Measurements from ENCODE around the gene DARS1.
A peak's percentile ranks its signal among the peaks of the same experiment; 100 is the strongest.

Gene DARS1

GRCh38 chr2:135985018-135985825 is at the start of gene DARS1:
Gene DARS1, minus strand, starts transcription at chr2:135985626. Its CDS starts 158 bp downstream, at chr2:135985468.
- DNase-seq (ENCODE audit: low spot score), result peak; percentile 95

GRCh38 chr2:136034629-136035028 is 49.2 kb upstream of the DARS1 start:
- no peak for DNase-seq (ENCODE audit: low spot score)

- no peak for DNase-seq (ENCODE audit: low spot score)
These were observed 47.5 kb upstream of the DARS1 start for GRCh38 chr2:136032817-136033535.

GRCh38 chr2:136032192-136032591 is 46.8 kb upstream of the DARS1 start:
- no peak for DNase-seq (ENCODE audit: low spot score)

- no peak for DNase-seq (ENCODE audit: low spot score)
These were observed 46.3 kb upstream of the DARS1 start for GRCh38 chr2:136031711-136032110.

GRCh38 chr2:136030406-136030805 is 45.0 kb upstream of the DARS1 start:
- DNase-seq (ENCODE audit: low spot score), result no peak

GRCh38 chr2:136029149-136029548 is 43.7 kb upstream of the DARS1 start:
- no peak for DNase-seq (ENCODE audit: low spot score)

- no peak for DNase-seq (ENCODE audit: low spot score)
These were observed 42.6 kb upstream of the DARS1 start for GRCh38 chr2:136028001-136028400.

- no peak for DNase-seq (ENCODE audit: low spot score)
These were observed 41.7 kb upstream of the DARS1 start for GRCh38 chr2:136027112-136027511.

- DNase-seq (ENCODE audit: low spot score), result peak; percentile 95
These were observed 39.9 kb upstream of the DARS1 start for GRCh38 chr2:136025057-136025973.

GRCh38 chr2:136024616-136025015 is 39.2 kb upstream of the DARS1 start:
- no peak for DNase-seq (ENCODE audit: low spot score)

- DNase-seq (ENCODE audit: low spot score), result no peak
These were observed 38.8 kb upstream of the DARS1 start for GRCh38 chr2:136024185-136024584.

GRCh38 chr2:136023416-136023815 is 38.0 kb upstream of the DARS1 start:
- no peak for DNase-seq (ENCODE audit: low spot score)

- no peak for DNase-seq (ENCODE audit: low spot score)
These were observed 37.1 kb upstream of the DARS1 start for GRCh38 chr2:136022396-136023146.

- no peak for DNase-seq (ENCODE audit: low spot score)
These were observed 36.5 kb upstream of the DARS1 start for GRCh38 chr2:136021976-136022375.

GRCh38 chr2:136021406-136021805 is 36.0 kb upstream of the DARS1 start:
- no peak for DNase-seq (ENCODE audit: low spot score)

- DNase-seq (ENCODE audit: low spot score), result no peak
These were observed 35.4 kb upstream of the DARS1 start for GRCh38 chr2:136020831-136021230.

GRCh38 chr2:136019825-136020224 is 34.4 kb upstream of the DARS1 start:
- no peak for DNase-seq (ENCODE audit: low spot score)

GRCh38 chr2:136019306-136019705 is 33.9 kb upstream of the DARS1 start:
- no peak for DNase-seq (ENCODE audit: low spot score)

- no peak for DNase-seq (ENCODE audit: low spot score)
These were observed 32.4 kb upstream of the DARS1 start for GRCh38 chr2:136017786-136018185.

- no peak for DNase-seq (ENCODE audit: low spot score)
These were observed 31.4 kb upstream of the DARS1 start for GRCh38 chr2:136016836-136017235.

GRCh38 chr2:136016427-136016826 is 31.0 kb upstream of the DARS1 start:
- DNase-seq (ENCODE audit: low spot score), result no peak
